ENCODE results near the gene RTEL1.

The RTEL1 gene

GRCh38 chr20:63745424-63745805, 87.3 kb downstream of the RTEL1 start:
- H3K36me3 ChIP-seq (ENCODE audit: control insufficient read depth, insufficient read depth, low read length), result peaks cover 2% of the 10 kb centered on the region
- H3K9ac ChIP-seq (ENCODE audit: low read length), result no peak overlapping the region
- H3K27ac ChIP-seq (ENCODE audit: low read depth, low read length), result no peak overlapping the region

More at GRCh38 chr20:63745424-63745805, 87.3 kb downstream of the RTEL1 start:
- H3K4me3 ChIP-seq (ENCODE audit: low read length), result no peak overlapping the region
- H3K27me3 ChIP-seq (ENCODE audit: control insufficient read depth, insufficient read depth, low read length), result no peaks in the 10 kb centered on the region
- H3K4me1 ChIP-seq (ENCODE audit: control insufficient read depth, insufficient read depth, low read length), result peaks cover 6% of the 10 kb centered on the region

Data from rectal smooth muscle tissue (tissue), 1 donor.